Astrocyte (in vitro differentiated cells and primary cell): ENCODE data around the gene TTC27. TPM values are rescaled to one million over a fixed set of nuclear protein-coding genes. Genes with fewer than 3 reads are reported as not detected.

Experiments used
- DNase-seq: peaks from one replicate; pipeline ENCODE4 v3.0.0-alpha.2; 2010; ENCODE audit warnings: low read depth
- FAIRE-seq: peaks from 2 replicates; lab custom pipeline; 2011; peaks lifted over from hg19 to GRCh38; lab: Jason Lieb, UNC
- H2AFZ ChIP-seq: 2 replicates; pipeline ENCODE4 v1.6.0; 2012; ENCODE audit warnings: low read depth, low read length, inconsistent platforms
- H3K27ac ChIP-seq: 2 replicates; pipeline ENCODE4 v1.5.1; 2011; ENCODE audit warnings: low read depth, low read length, inconsistent platforms
- H3K27me3 ChIP-seq: 2 replicates; pipeline ENCODE4 v1.6.0; 2011; ENCODE audit warnings: low read length, inconsistent platforms; ENCODE audit not compliant: insufficient read depth
- H3K36me3 ChIP-seq: 2 replicates; pipeline ENCODE4 v1.5.1; 2011; ENCODE audit warnings: low read length, inconsistent platforms; ENCODE audit not compliant: insufficient read depth
- H3K4me1 ChIP-seq: 2 replicates; pipeline ENCODE4 v1.5.1; 2011; ENCODE audit warnings: low read length, inconsistent platforms; ENCODE audit not compliant: insufficient read depth
- H3K4me2 ChIP-seq: 2 replicates; pipeline ENCODE4 v1.6.0; 2012; ENCODE audit warnings: low read length, inconsistent platforms
- H3K4me3 ChIP-seq: 2 replicates; pipeline ENCODE4 v1.5.1; 2011; ENCODE audit warnings: low read depth, mild to moderate bottlenecking, low read length, inconsistent platforms; ENCODE audit not compliant: insufficient read depth
- H3K79me2 ChIP-seq: 2 replicates; pipeline ENCODE4 v1.6.0; 2012; ENCODE audit warnings: mild to moderate bottlenecking, low read length, inconsistent platforms; ENCODE audit not compliant: insufficient read depth
- H3K9ac ChIP-seq: 2 replicates; pipeline ENCODE4 v1.6.0; 2012; ENCODE audit warnings: mild to moderate bottlenecking, low read length, inconsistent platforms
- H3K9me3 ChIP-seq: 2 replicates; pipeline ENCODE4 v1.5.1; 2012; ENCODE audit warnings: low read depth, mild to moderate bottlenecking, low read length, inconsistent platforms; ENCODE audit not compliant: insufficient read depth
- H4K20me1 ChIP-seq: 2 replicates; pipeline ENCODE4 v1.6.0; 2012; ENCODE audit warnings: low read length, inconsistent platforms; ENCODE audit not compliant: insufficient read depth
- H3K27ac Mint-ChIP-seq: one replicate; pipeline ENCODE4 v1.8.0; 2021; ENCODE audit warnings: mild to moderate bottlenecking, mixed read lengths; ENCODE audit not compliant: unreplicated experiment
- H3K27me3 Mint-ChIP-seq: one replicate; pipeline ENCODE4 v1.8.0; 2021; ENCODE audit warnings: low read depth, mixed read lengths; ENCODE audit not compliant: unreplicated experiment
- H3K36me3 Mint-ChIP-seq: one replicate; pipeline ENCODE4 v1.8.0; 2021; ENCODE audit warnings: low read depth, mixed read lengths; ENCODE audit not compliant: unreplicated experiment
- H3K4me1 Mint-ChIP-seq: one replicate; pipeline ENCODE4 v1.8.0; 2021; ENCODE audit warnings: low read depth, mixed read lengths; ENCODE audit not compliant: unreplicated experiment
- H3K4me3 Mint-ChIP-seq: one replicate; pipeline ENCODE4 v1.8.0; 2021; ENCODE audit warnings: mild to moderate bottlenecking, moderate library complexity, mixed read lengths; ENCODE audit not compliant: unreplicated experiment
- H3K9me3 Mint-ChIP-seq: one replicate; pipeline ENCODE4 v1.8.0; 2021; ENCODE audit warnings: mild to moderate bottlenecking, mixed read lengths; ENCODE audit not compliant: unreplicated experiment
- CTCF ChIP-seq: IDR thresholded peaks from 2 replicates; pipeline ENCODE4 v1.5.1; 2011; ENCODE audit warnings: low read depth, mild to moderate bottlenecking, inconsistent platforms, low read length, moderate library complexity; ENCODE audit not compliant: insufficient read depth
- EZH2 ChIP-seq: IDR thresholded peaks from 2 replicates; pipeline ENCODE4 v1.6.1; 2012; ENCODE audit warnings: mild to moderate bottlenecking, low read length, inconsistent platforms; ENCODE audit not compliant: insufficient read depth
- total RNA-seq: library from RNA; stranded (reverse); gene quantifications from 2 replicates; pipeline ENCODE4 v1.2.1, GENCODE V29; 2021

TTC27 gene
- total RNA-seq, 1 donor from 2014 or later, result 25.1 TPM

- H2AFZ ChIP-seq, result no peak overlapping the region
- H3K4me3 Mint-ChIP-seq, result no peak overlapping the region
- H3K27me3 Mint-ChIP-seq, result no peaks in the 10 kb centered on the region
- no peaks in the 10 kb centered on the region for H4K20me1 ChIP-seq
- H3K4me1 ChIP-seq, result peaks cover 10% of the 10 kb centered on the region
- peaks cover 10% of the 10 kb centered on the region for H3K4me1 Mint-ChIP-seq
- H3K9me3 Mint-ChIP-seq, result no peaks in the 10 kb centered on the region
- H3K27me3 ChIP-seq, result no peaks in the 10 kb centered on the region
- H3K27ac Mint-ChIP-seq, result peak overlapping the region; percentile 82
- H3K79me2 ChIP-seq, result no peaks in the 10 kb centered on the region
- H3K9ac ChIP-seq, result no peak overlapping the region
- H3K4me2 ChIP-seq, result no peak overlapping the region
- H3K9me3 ChIP-seq, result no peaks in the 10 kb centered on the region
- H3K36me3 ChIP-seq, result no peaks in the 10 kb centered on the region
- TF ChIP-seq CTCF (no peak), EZH2 (no peak)
- H3K36me3 Mint-ChIP-seq, result no peaks in the 10 kb centered on the region
- FAIRE-seq, result no peak
- no peak overlapping the region for H3K27ac ChIP-seq
- no peak overlapping the region for H3K4me3 ChIP-seq
- no peak for DNase-seq
Measured at GRCh38 chr2:32833709-32834108, 205.9 kb downstream of the TTC27 start.

GRCh38 chr2:32835148-32835547 lies 207.3 kb downstream of the TTC27 start:
- H3K27ac Mint-ChIP-seq, result no peak overlapping the region
- H3K4me2 ChIP-seq, result no peak overlapping the region
- no peak overlapping the region for H3K4me3 Mint-ChIP-seq
- TF ChIP-seq EZH2 (no peak), CTCF (no peak)
- H3K4me1 ChIP-seq, result peaks cover 10% of the 10 kb centered on the region
- FAIRE-seq, result no peak
- H3K9me3 ChIP-seq, result no peaks in the 10 kb centered on the region
- H3K27me3 ChIP-seq, result no peaks in the 10 kb centered on the region
- H3K9ac ChIP-seq, result no peak overlapping the region
- H3K27ac ChIP-seq, result no peak overlapping the region
- H3K36me3 Mint-ChIP-seq, result no peaks in the 10 kb centered on the region
- no peaks in the 10 kb centered on the region for H3K9me3 Mint-ChIP-seq
- H2AFZ ChIP-seq, result no peak overlapping the region
- no peaks in the 10 kb centered on the region for H4K20me1 ChIP-seq
- no peak for DNase-seq
- no peaks in the 10 kb centered on the region for H3K79me2 ChIP-seq
- H3K36me3 ChIP-seq, result no peaks in the 10 kb centered on the region
- no peak overlapping the region for H3K4me3 ChIP-seq
- no peaks in the 10 kb centered on the region for H3K27me3 Mint-ChIP-seq
- peaks cover 10% of the 10 kb centered on the region for H3K4me1 Mint-ChIP-seq

GRCh38 chr2:32836933-32837332 lies 209.1 kb downstream of the TTC27 start:
- H3K27ac ChIP-seq, result no peak overlapping the region
- H3K4me3 ChIP-seq, result no peak overlapping the region
- DNase-seq (no peak), FAIRE-seq (no peak)
- peaks cover 10% of the 10 kb centered on the region for H3K4me1 ChIP-seq
- no peaks in the 10 kb centered on the region for H3K79me2 ChIP-seq
- no peak overlapping the region for H3K4me2 ChIP-seq
- no peaks in the 10 kb centered on the region for H3K27me3 ChIP-seq
- no peak overlapping the region for H2AFZ ChIP-seq
- H3K36me3 Mint-ChIP-seq, result no peaks in the 10 kb centered on the region
- H3K4me3 Mint-ChIP-seq, result no peak overlapping the region
- no peaks in the 10 kb centered on the region for H4K20me1 ChIP-seq
- H3K9me3 Mint-ChIP-seq, result peaks cover 7% of the 10 kb centered on the region
- H3K36me3 ChIP-seq, result no peaks in the 10 kb centered on the region
- no peak overlapping the region for H3K27ac Mint-ChIP-seq
- no peak for TF ChIP-seq EZH2
- TF ChIP-seq CTCF, result no peak
- H3K27me3 Mint-ChIP-seq, result peaks cover 2% of the 10 kb centered on the region
- peaks cover 10% of the 10 kb centered on the region for H3K4me1 Mint-ChIP-seq
- H3K9ac ChIP-seq, result no peak overlapping the region
- H3K9me3 ChIP-seq, result no peaks in the 10 kb centered on the region
